HG03064 (cell line): ENCODE data around the gene BTBD3.

Source experiments
- ATAC-seq: cut with Tn5 transposase; IDR thresholded peaks from one replicate; pipeline ENCODE4 v1.9.1; 2021; ENCODE audit warnings: low read depth; ENCODE audit not compliant: unreplicated experiment

Gene BTBD3

GRCh38 chr20:11917663-11918062 is at the start of gene BTBD3:
TSS of gene BTBD3 (plus strand) at chr20:11917893. CDS start at chr20:11918276, 383 bp downstream.
- peak; percentile 86 for ATAC-seq

- no peak for ATAC-seq
Measured at GRCh38 chr20:11869641-11870040, 48.1 kb upstream of the BTBD3 start.

DNA sequence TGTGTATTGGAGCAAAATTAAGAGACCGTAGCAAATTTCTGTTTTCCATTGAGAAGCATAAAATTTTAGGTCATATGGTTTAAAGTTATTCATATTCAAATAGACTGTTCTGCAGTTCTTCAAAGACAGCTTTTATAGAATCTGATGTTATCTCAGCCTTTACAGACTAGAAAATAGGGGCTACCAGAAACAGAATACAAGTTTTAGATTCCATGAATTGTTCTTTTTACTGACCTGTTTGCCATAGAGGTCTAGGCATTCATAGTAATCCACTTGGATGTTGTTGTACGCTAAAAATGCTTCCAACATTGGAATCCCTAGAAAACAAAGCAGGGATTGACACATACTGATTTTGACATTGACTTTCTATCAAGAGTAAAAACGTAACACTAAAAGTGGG is 47.3 kb upstream of the BTBD3 start:
- no peak for ATAC-seq

DNA sequence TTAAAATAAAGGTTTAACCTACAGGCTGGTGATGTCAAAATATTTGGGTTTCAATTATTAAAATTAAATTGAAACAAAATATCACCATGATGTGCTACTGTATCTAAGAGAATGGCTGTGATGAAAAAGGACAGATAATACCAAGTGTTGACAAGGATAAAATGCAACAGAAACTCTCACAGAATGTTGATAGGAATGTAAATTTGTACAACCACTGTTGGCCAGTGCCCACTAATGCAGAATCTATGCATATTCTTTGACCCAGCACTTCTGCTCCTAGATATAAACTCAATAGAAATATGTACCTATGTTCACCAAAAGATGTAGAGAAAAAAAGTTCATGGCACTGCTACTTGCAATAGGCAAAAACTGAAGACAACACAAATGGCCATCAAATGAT is 41.1 kb upstream of the BTBD3 start:
- no peak for ATAC-seq

GRCh38 chr20:11880680-11881079 is 37.0 kb upstream of the BTBD3 start:
- ATAC-seq, result no peak

- ATAC-seq, result no peak
Measured at GRCh38 chr20:11881449-11881848, 36.2 kb upstream of the BTBD3 start.

DNA sequence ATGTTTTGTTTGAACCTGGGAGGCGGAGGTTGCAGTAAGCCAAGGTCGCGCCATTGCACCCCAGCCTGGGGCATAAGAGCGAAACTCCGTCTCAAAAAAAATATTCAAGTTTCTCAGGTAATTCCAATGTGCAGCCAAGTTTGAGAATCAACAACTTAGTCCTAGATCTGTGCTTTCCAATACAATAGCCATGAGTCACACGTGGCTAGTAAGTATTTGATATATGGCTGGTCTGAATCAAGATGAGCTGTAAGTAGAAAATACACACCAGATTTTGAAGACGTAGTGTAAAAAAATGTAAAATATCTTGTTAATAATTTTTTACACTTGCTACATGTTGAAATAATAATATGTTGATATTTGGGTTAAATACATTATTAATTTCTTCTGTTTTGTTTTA is 35.0 kb upstream of the BTBD3 start:
- no peak for ATAC-seq

- ATAC-seq, result no peak
Measured at GRCh38 chr20:11888648-11889047, 29.0 kb upstream of the BTBD3 start.

DNA sequence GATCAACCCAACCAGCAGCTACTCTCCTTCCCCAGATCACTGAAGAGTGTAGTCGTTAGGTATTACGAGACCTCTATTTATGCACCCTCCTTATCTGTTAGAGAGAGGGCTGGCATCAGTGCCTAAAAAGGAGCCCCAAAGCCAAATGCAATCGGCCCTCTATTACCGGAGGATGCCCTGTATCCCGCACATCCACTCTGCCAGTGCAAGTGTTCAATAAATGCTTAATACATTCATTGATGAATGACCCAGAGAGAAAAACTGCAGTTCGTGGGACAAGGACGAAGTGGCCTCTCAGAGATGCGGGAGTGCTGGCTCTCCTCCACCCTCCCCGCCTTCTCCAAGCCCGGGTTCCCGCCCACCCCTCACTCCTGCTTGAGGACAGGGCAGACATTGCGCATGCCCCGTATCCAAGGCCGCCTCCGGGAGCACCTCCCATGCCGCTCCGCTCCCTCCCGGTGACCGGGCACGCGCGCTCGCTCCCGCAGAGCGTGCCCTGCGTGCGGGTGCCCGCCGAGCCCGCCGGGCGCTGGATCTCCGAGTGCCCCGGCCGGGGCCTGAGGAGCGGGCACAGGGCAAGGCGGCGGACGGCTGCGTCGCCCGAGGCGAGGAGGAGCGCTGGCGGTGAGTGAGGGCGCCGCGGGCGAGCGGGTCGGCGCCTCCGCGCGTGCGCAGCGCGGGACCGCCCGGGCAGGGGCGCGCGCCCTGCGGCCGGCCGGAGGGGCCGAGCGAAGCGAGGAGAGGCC is 27.2 kb upstream of the BTBD3 start:
- ATAC-seq, result peak; percentile 55

DNA sequence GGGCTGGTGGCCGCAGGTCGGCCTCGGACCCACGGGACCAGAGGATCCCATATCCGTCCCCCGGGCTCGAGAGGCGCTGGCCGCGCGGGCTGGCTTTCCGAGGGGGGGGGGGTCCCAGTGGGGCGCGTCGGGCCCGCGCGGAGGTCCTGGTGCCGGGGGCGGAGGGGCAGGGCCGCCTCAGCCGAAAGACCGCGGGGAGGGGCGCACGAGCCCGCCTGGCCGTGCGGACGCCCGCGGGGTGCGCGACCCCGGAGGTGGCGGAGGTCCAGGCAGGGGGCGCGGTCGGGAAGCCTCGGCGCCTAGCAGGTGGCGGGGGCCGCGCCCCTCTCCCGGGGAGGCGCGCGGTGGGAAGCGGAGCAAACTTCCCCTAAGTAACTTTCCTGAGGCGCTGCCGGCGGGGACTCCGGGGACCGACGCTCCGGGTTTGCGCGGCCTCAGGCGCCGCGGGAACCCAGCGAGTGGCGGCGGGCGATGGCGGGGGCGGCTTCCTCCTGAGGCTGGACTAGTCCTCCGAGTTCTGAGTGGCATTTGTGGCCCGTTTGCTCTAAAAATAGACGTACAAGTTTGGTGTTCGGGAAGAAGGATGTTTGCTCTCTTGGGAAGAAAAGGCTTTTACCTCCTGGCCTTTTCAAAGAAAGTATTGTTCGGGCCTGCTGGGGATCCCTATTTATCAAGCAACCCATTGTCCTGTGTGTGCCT is 26.5 kb upstream of the BTBD3 start:
- ATAC-seq, result peak; percentile 36

GRCh38 chr20:11891776-11892545 is 25.7 kb upstream of the BTBD3 start:
- peak; percentile 44 for ATAC-seq

DNA sequence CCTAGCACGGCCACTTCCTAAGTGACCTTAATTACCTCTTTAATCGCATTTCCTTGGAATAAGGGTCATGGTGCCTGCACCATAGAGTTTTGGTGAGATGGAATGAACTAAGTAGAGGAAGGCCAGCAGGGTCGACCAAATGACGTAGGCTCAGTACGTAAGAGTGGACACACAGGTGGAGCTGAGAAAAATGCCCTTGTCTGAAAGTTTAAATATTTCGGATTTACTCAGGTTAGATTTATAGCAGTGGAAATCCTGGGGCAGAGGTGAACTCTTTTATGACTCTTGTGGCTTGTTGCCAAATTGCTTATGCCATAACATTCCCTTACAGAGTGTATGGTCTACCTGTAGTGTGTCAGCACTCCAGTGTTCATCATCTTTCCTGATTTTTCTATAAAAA is 23.6 kb upstream of the BTBD3 start:
- no peak for ATAC-seq

- no peak for ATAC-seq
Measured at GRCh38 chr20:11895861-11896387, 21.8 kb upstream of the BTBD3 start.

DNA sequence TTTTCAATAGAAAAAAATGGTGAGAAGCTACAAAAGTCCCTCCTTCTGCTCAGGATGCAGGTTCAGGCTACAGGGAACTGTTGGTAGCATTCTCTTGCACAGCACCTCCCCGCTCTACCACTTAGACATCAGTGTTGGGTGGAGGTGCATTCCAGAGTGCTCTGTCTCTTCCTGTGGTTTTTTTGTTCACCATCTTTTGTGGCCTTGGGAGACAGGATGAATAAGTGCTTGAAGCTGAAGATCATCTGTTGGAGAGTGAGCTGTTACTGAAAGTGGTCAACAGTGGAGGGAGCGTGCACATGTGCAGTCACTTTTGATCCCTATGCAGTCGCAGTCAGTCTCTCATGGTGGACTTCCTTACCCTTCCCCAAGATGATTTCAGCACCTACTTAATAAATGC is 16.6 kb upstream of the BTBD3 start:
- no peak for ATAC-seq

- ATAC-seq, result no peak
Measured at GRCh38 chr20:11902285-11902697, 15.4 kb upstream of the BTBD3 start.

GRCh38 chr20:11905460-11906179 is 12.1 kb upstream of the BTBD3 start:
- ATAC-seq, result no peak

- ATAC-seq, result no peak
Measured at GRCh38 chr20:11906626-11907480, 10.8 kb upstream of the BTBD3 start.

- ATAC-seq, result no peak
Measured at GRCh38 chr20:11907621-11908020, 10.1 kb upstream of the BTBD3 start.

DNA sequence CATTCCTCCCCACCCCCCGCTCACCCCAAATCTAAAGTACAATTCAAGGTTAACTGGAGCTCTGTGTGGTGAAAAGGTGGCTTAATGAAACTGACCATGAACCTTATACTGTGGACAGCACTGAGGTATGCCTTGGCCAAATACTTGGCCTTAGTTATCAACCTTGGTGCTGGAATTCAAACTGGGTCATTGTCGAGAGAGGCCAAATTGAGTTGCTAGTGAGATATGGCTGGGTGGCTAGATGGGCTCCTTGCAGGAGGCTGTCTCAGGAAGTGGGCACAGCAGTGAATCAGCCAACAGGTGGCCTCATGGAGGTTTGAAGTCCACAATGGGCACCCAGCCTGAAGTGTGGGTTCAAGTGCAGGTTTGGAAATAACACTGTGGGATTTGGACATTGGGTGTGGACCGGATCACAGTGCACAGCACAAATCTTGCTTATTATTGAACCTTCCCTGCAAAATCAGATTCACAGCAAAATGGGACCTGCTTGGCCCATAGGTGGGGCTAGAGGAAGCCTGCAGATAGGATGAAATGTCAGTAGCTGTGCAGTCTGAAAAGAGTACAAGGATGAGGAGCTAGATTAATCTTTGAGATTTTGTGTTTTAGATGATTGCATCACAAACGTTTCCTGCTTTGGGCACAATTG is 5.6 kb upstream of the BTBD3 start:
- ATAC-seq, result no peak
